CD4-positive, alpha-beta memory T cell (primary cell): Measurements from ENCODE around the gene CMTM3. TPM values are rescaled to one million over a fixed set of nuclear protein-coding genes. Genes with fewer than 3 reads are reported as not detected.

Experiments used
- CTCF ChIA-PET: fragments of 350-600 bp; sonication (Branson Sonifier 250); formaldehyde crosslinking; loops from one replicate; lab custom pipeline; 2021; ENCODE audit warnings: inconsistent platforms; ENCODE audit not compliant: partially characterized antibody; lab: Charles Lee
- POLR2A ChIA-PET: fragments of 350-600 bp; sonication (Branson Sonifier 250); formaldehyde crosslinking; loops from one replicate; lab custom pipeline; 2021; ENCODE audit not compliant: partially characterized antibody; lab: Charles Lee
- DNase-seq, 5 donors: peaks; one replicate each; pipeline versions ENCODE4 v3.0.0 to v3.0.0-alpha.2; 2020 to 2022; ENCODE audit warnings: mixed read lengths in 1 of 5
- H3K27ac ChIP-seq: one replicate; pipeline ENCODE4 v1.7.0; 2013; ENCODE audit warnings: low read depth, low read length
- H3K27me3 ChIP-seq: 2 replicates; pipeline ENCODE4 v1.7.0; 2013; ENCODE audit warnings: mild to moderate bottlenecking, low read length, moderate library complexity; ENCODE audit not compliant: insufficient read depth
- H3K36me3 ChIP-seq: 2 replicates; pipeline ENCODE4 v1.7.0; 2013; ENCODE audit warnings: mild to moderate bottlenecking, low read length, moderate library complexity; ENCODE audit not compliant: insufficient read depth
- H3K4me1 ChIP-seq: 2 replicates; pipeline ENCODE4 v1.7.0; 2013; ENCODE audit warnings: mild to moderate bottlenecking, low read length, moderate library complexity; ENCODE audit not compliant: insufficient read depth
- H3K4me3 ChIP-seq, 2 donors: one replicate each; pipeline ENCODE4 v1.7.0; 2013; ENCODE audit warnings: low read length in 2 of 2, mild to moderate bottlenecking in 1 of 2
- H3K9me3 ChIP-seq, 2 donors: one replicate each; pipeline ENCODE4 v1.7.0; 2013; ENCODE audit warnings: low read length in 2 of 2, control low read depth in 1 of 2; ENCODE audit not compliant: control insufficient read depth in 1 of 2
- H3K27ac Mint-ChIP-seq, 7 donors: one replicate each; pipeline ENCODE4 v1.8.0; 2020 to 2021; ENCODE audit warnings: mixed read lengths in 7 of 7, mild to moderate bottlenecking in 6 of 7, inconsistent platforms in 3 of 7, moderate library complexity in 3 of 7
- H3K27me3 Mint-ChIP-seq, 2 donors: one replicate each; pipeline ENCODE4 v1.8.0; 2020 to 2021; ENCODE audit warnings: mixed read lengths in 2 of 2
- H3K36me3 Mint-ChIP-seq, 2 donors: one replicate each; pipeline ENCODE4 v1.8.0; 2020 to 2021; ENCODE audit warnings: mixed read lengths in 2 of 2, inconsistent platforms in 1 of 2, mild to moderate bottlenecking in 1 of 2
- H3K4me1 Mint-ChIP-seq, 4 donors: one replicate each; pipeline ENCODE4 v1.8.0; 2020 to 2021; ENCODE audit warnings: mixed read lengths in 4 of 4, mild to moderate bottlenecking in 1 of 4
- H3K4me3 Mint-ChIP-seq, 8 donors: one replicate each; pipeline ENCODE4 v1.8.0; 2020 to 2021; ENCODE audit warnings: mixed read lengths in 8 of 8, mild to moderate bottlenecking in 7 of 8, moderate library complexity in 6 of 8, inconsistent platforms in 3 of 8
- H3K9me3 Mint-ChIP-seq, 8 donors: one replicate each; pipeline ENCODE4 v1.8.0; 2020 to 2021; ENCODE audit warnings: mixed read lengths in 8 of 8, mild to moderate bottlenecking in 5 of 8, inconsistent platforms in 3 of 8, moderate library complexity in 1 of 8
- intact Hi-C: fragments of 100-400 bp; cut with micrococcal nuclease; formaldehyde crosslinking; loops from one replicate; pipeline ENCODE4 v1.15.1; 2023
- polyA plus RNA-seq, 2 donors: library from polyadenylated mRNA; unstranded; fragments of 300-500 nt; fragmentation: Illumina TruSeq; gene quantifications; one replicate each; pipeline ENCODE4 v1.2.3, GENCODE V29; 2021
- total RNA-seq, 2 experiments: library from RNA; stranded (reverse); gene quantifications; one replicate each; pipeline ENCODE4 v1.2.3, GENCODE V29; 2021

The CMTM3 gene
- total and polyA plus RNA-seq, 4 experiments from 2014 or later = 74.2 to 105 (median 86.6) TPM

- Mint-ChIP-seq H3K27ac (peak overlapping the region; percentile 5 to 86 (median 68)), H3K36me3 (peaks cover 7 to 10% of the 10 kb centered on the region in 2 donors), H3K4me1 (peaks cover 0 to 14% (median 10%) of the 10 kb centered on the region in 4 donors), H3K9me3 (no peaks in the 10 kb centered on the region), H3K4me3 (no peak overlapping the region), H3K27me3 (peaks cover 0 to 1% of the 10 kb centered on the region in 2 donors)
- Histone ChIP-seq H3K4me3 (no peak overlapping the region), H3K9me3 (no peaks in the 10 kb centered on the region), H3K4me1 (no peaks in the 10 kb centered on the region), H3K36me3 (no peaks in the 10 kb centered on the region), H3K27ac (no peak overlapping the region), H3K27me3 (no peaks in the 10 kb centered on the region)
- DNase-seq = no peak
- ChIA-PET CTCF (interaction anchor here (1.8 to 4.1 kb wide), 3 partner anchors 9 to 18 kb away, joined by 4 to 21 read pairs (median 5); no protein-coding TSS in a partner anchor), POLR2A (interaction anchor here (1.3 to 1.4 kb wide), 3 partner anchors 19 to 51 kb away, joined by 3 to 5 read pairs (median 4); partner anchors contain the start of gene CKLF)
- intact Hi-C loops = loop anchor here (2.0 kb wide), 1 partner anchor 20 kb away; the partner anchor contains the start of gene CKLF
Measured at GRCh38 chr16:66572356-66572755, 32.1 kb upstream of the CMTM3 start.

- ChIA-PET POLR2A (interaction anchor here (1.0 to 1.6 kb wide), 4 partner anchors 9 to 61 kb away, joined by 3 to 4 read pairs (median 4); partner anchors contain the start of gene CKLF), CTCF (interaction anchor here (1.0 to 4.1 kb wide), 5 partner anchors 11 to 169 kb away, joined by 3 to 21 read pairs (median 4); no protein-coding TSS in a partner anchor)
- no peaks in the 10 kb centered on the region for H3K9me3 Mint-ChIP-seq
- Histone ChIP-seq H3K27me3 (peaks cover 3% of the 10 kb centered on the region), H3K4me1 (no peaks in the 10 kb centered on the region), H3K9me3 (no peaks in the 10 kb centered on the region), H3K36me3 (no peaks in the 10 kb centered on the region), H3K4me3 (no peak overlapping the region), H3K27ac (no peak overlapping the region)
- H3K27me3 Mint-ChIP-seq = peaks cover 0 to 4% of the 10 kb centered on the region in 2 donors
- peaks cover 4 to 22% (median 13%) of the 10 kb centered on the region in 4 donors for H3K4me1 Mint-ChIP-seq
- peaks cover 0 to 3% of the 10 kb centered on the region in 2 donors for H3K36me3 Mint-ChIP-seq
- H3K27ac Mint-ChIP-seq = peak overlapping the region in 2 of 7 donors; percentile 17 to 19
- DNase-seq = no peak
- intact Hi-C loops = no loop called here
- H3K4me3 Mint-ChIP-seq = no peak overlapping the region
Measured at GRCh38 chr16:66574081-66574480, 30.4 kb upstream of the CMTM3 start.

- CTCF ChIA-PET = interaction anchor here (1.0 to 3.1 kb wide), 4 partner anchors 11 to 95 kb away, joined by 3 to 20 read pairs (median 4); no protein-coding TSS in a partner anchor
- Mint-ChIP-seq H3K9me3 (no peaks in the 10 kb centered on the region), H3K27ac (peak overlapping the region in 1 of 7 donors; percentile 80), H3K4me3 (no peak overlapping the region), H3K36me3 (peaks cover 0 to 3% of the 10 kb centered on the region in 2 donors), H3K4me1 (peaks cover 4 to 25% (median 14%) of the 10 kb centered on the region in 4 donors), H3K27me3 (peaks cover 0 to 4% of the 10 kb centered on the region in 2 donors)
- DNase-seq = no peak
- intact Hi-C loops = no loop called here
- POLR2A ChIA-PET = interaction anchor here (1.0 to 1.6 kb wide), 4 partner anchors 9 to 62 kb away, joined by 3 to 4 read pairs (median 4); partner anchors contain the start of gene CKLF
- no peak overlapping the region for H3K27ac ChIP-seq
- no peak overlapping the region for H3K4me3 ChIP-seq
- no peaks in the 10 kb centered on the region for H3K36me3 ChIP-seq
- no peaks in the 10 kb centered on the region for H3K9me3 ChIP-seq
- H3K27me3 ChIP-seq = peaks cover 3% of the 10 kb centered on the region
- H3K4me1 ChIP-seq = peaks cover 3% of the 10 kb centered on the region
Measured at GRCh38 chr16:66574531-66574930, 30.0 kb upstream of the CMTM3 start.

- intact Hi-C loops = no loop called here
- peaks cover 0 to under 1% of the 10 kb centered on the region in 2 donors for H3K36me3 Mint-ChIP-seq
- Histone ChIP-seq H3K9me3 (no peaks in the 10 kb centered on the region), H3K4me3 (no peak overlapping the region), H3K27me3 (peaks cover 3% of the 10 kb centered on the region), H3K4me1 (peaks cover 5% of the 10 kb centered on the region), H3K36me3 (no peaks in the 10 kb centered on the region), H3K27ac (no peak overlapping the region)
- H3K9me3 Mint-ChIP-seq = no peaks in the 10 kb centered on the region
- DNase-seq = no peak
- POLR2A ChIA-PET = interaction anchor here (1.3 to 1.6 kb wide), 3 partner anchors 23 to 62 kb away, joined by 4 read pairs; partner anchors contain the start of gene CKLF
- H3K4me3 Mint-ChIP-seq = no peak overlapping the region
- peaks cover 4 to 31% (median 16%) of the 10 kb centered on the region in 4 donors for H3K4me1 Mint-ChIP-seq
- H3K27ac Mint-ChIP-seq = peak overlapping the region in 2 of 7 donors; percentile 9 to 80
- CTCF ChIA-PET = interaction anchor here (0.9 to 3.1 kb wide), 5 partner anchors 10 to 96 kb away, joined by 3 to 20 read pairs (median 4); no protein-coding TSS in a partner anchor
- peaks cover 2 to 4% of the 10 kb centered on the region in 2 donors for H3K27me3 Mint-ChIP-seq
Measured at GRCh38 chr16:66575060-66575459, 29.4 kb upstream of the CMTM3 start.

- Mint-ChIP-seq H3K36me3 (no peaks in the 10 kb centered on the region), H3K4me1 (peaks cover 4 to 27% (median 11%) of the 10 kb centered on the region in 4 donors), H3K9me3 (no peaks in the 10 kb centered on the region), H3K27ac (no peak overlapping the region), H3K4me3 (no peak overlapping the region), H3K27me3 (peaks cover 2 to 6% of the 10 kb centered on the region in 2 donors)
- intact Hi-C loops = no loop called here
- POLR2A ChIA-PET = interaction anchor here (0.9 kb wide), 1 partner anchor 28 kb away, joined by 3 read pairs; no protein-coding TSS in a partner anchor
- peaks cover 5% of the 10 kb centered on the region for H3K4me1 ChIP-seq
- H3K4me3 ChIP-seq = no peak overlapping the region
- CTCF ChIA-PET = interaction anchor here (0.7 to 3.1 kb wide), 3 partner anchors 13 to 32 kb away, joined by 3 to 20 read pairs (median 4); no protein-coding TSS in a partner anchor
- no peak for DNase-seq
- no peaks in the 10 kb centered on the region for H3K36me3 ChIP-seq
- no peaks in the 10 kb centered on the region for H3K9me3 ChIP-seq
- H3K27me3 ChIP-seq = peaks cover 3% of the 10 kb centered on the region
- no peak overlapping the region for H3K27ac ChIP-seq
Measured at GRCh38 chr16:66576296-66576695, 28.2 kb upstream of the CMTM3 start.

- no peaks in the 10 kb centered on the region for H3K9me3 Mint-ChIP-seq
- H3K4me3 ChIP-seq = peak within 1 kb of the TSS; percentile 5 to 47
- peaks cover 2 to 6% of the 10 kb centered on the region in 2 donors for H3K27me3 Mint-ChIP-seq
- H3K4me1 Mint-ChIP-seq = peaks cover 4 to 17% (median 9%) of the 10 kb centered on the region in 4 donors
- H3K27ac ChIP-seq = no peak within 1 kb of the TSS
- no peaks in the 10 kb centered on the region for H3K36me3 Mint-ChIP-seq
- H3K27ac Mint-ChIP-seq = peak within 1 kb of the TSS in 1 of 7 donors; percentile 41
- peak within 1 kb of the TSS; percentile 66 to 80 (median 72) for H3K4me3 Mint-ChIP-seq
- no peaks in the 10 kb centered on the region for H3K36me3 ChIP-seq
- DNase-seq = peak in 2 of 5 donors; percentile 21
- intact Hi-C loops = no loop called here
- peaks cover 5% of the 10 kb centered on the region for H3K4me1 ChIP-seq
- CTCF ChIA-PET = interaction anchor here (0.8 to 2.5 kb wide), 11 partner anchors 8 to 172 kb away, joined by 3 to 12 read pairs (median 4); no protein-coding TSS in a partner anchor
- POLR2A ChIA-PET = interaction anchor here (0.8 to 2.4 kb wide), 9 partner anchors 11 to 301 kb away, joined by 3 to 13 read pairs (median 5); partner anchors contain the start of genes CKLF, CMTM3 and PDP2
- H3K9me3 ChIP-seq = no peaks in the 10 kb centered on the region
- peaks cover 3% of the 10 kb centered on the region for H3K27me3 ChIP-seq
Measured at GRCh38 chr16:66578651-66579531, 25.6 kb upstream of the CMTM3 start, which contains the start of gene CMTM2. Gene CMTM2, plus strand, starts transcription at chr16:66579463. Its CDS starts 145 bp downstream, at chr16:66579608.
